Measurements from ENCODE around the gene KCNA3. TPM values are rescaled to one million over a fixed set of nuclear protein-coding genes. Genes with fewer than 3 reads are reported as not detected.

Gene KCNA3
- polyA plus RNA-seq, 1 of the 3 experiments (the other 2 are of a cell fraction), result not detected

- Histone ChIP-seq H3K27me3 (ENCODE audit: insufficient read depth) (no peaks in the 10 kb centered on the region), H3F3A (replicated peaks; ENCODE audit: insufficient read depth) (no peaks in the 10 kb centered on the region), H3K79me2 (ENCODE audit: insufficient read depth) (no peaks in the 10 kb centered on the region), H3K9ac (no peak overlapping the region), H3K9me2 (no peaks in the 10 kb centered on the region), H3K4me3 (ENCODE audit: low read depth in 2 of 2, low read length in 1 of 2) (no peak overlapping the region), H3K4me2 (no peak overlapping the region), H3K36me3 (replicated peaks in 1 of 2; ENCODE audit: control insufficient read depth in 1 of 2, insufficient read depth in 2 of 2, low read length in 1 of 2) (no peaks in the 10 kb centered on the region), H3K4me1 (ENCODE audit: control insufficient read depth in 1 of 2, insufficient read depth in 2 of 2, low read depth in 1 of 2, low read length in 1 of 2) (no peaks in the 10 kb centered on the region), H3K27ac (ENCODE audit: low read depth in 2 of 2, low read length in 1 of 2) (no peak overlapping the region), H3K9me3 (no peaks in the 10 kb centered on the region), H2AFZ (ENCODE audit: low read depth) (no peak overlapping the region), H4K20me1 (ENCODE audit: insufficient read depth) (no peaks in the 10 kb centered on the region)
- no peak for DNase-seq
- 40% methylated on average over 4 of the region's 4 CpGs for WGBS (ENCODE audit: low lambda C conversion rate)
- ChIA-PET CTCF (interaction anchor here (1.0 to 1.4 kb wide), 2 partner anchors 14 to 75 kb away, joined by 3 to 5 read pairs; no protein-coding TSS in a partner anchor), POLR2A (no interaction called here)
- no peak for TF ChIP-seq SIN3A (IDR thresholded peaks at IDR 0.05; ENCODE audit: borderline replicate concordance, low read depth, low read length)
- TF ChIP-seq TCF12 (IDR thresholded peaks at IDR 0.05), result no peak
- TF ChIP-seq CHD2 (IDR thresholded peaks at IDR 0.05; ENCODE audit: low read length, partially characterized antibody), result no peak
- TF ChIP-seq JUND (IDR thresholded peaks at IDR 0.05), result no peak
- no peak for TF ChIP-seq NRF1 (IDR thresholded peaks at IDR 0.05; ENCODE audit: low read depth, low read length)
- no peak for TF ChIP-seq EP300 (IDR thresholded peaks at IDR 0.05; ENCODE audit: borderline replicate concordance in 1 of 2, low read depth in 1 of 2, low read length in 1 of 2)
- TF ChIP-seq, protein P1, sequence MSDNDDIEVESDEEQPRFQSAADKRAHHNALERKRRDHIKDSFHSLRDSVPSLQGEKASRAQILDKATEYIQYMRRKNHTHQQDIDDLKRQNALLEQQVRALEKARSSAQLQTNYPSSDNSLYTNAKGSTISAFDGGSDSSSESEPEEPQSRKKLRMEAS (IDR thresholded peaks at IDR 0.05; ENCODE audit: low read depth), result no peak
- TF ChIP-seq RXRA (IDR thresholded peaks at IDR 0.05; ENCODE audit: borderline replicate concordance, low read depth), result no peak
- no peak for TF ChIP-seq RAD21 (IDR thresholded peaks at IDR 0.05; ENCODE audit: low read length)
- TF ChIP-seq PBX3 (IDR thresholded peaks at IDR 0.05), result no peak
- TF ChIP-seq TEAD4 (IDR thresholded peaks at IDR 0.05; ENCODE audit: borderline replicate concordance, insufficient read depth), result no peak
- TF ChIP-seq MEF2A (IDR thresholded peaks at IDR 0.05; ENCODE audit: borderline replicate concordance, low read depth), result no peak
- TF ChIP-seq, protein P2, sequence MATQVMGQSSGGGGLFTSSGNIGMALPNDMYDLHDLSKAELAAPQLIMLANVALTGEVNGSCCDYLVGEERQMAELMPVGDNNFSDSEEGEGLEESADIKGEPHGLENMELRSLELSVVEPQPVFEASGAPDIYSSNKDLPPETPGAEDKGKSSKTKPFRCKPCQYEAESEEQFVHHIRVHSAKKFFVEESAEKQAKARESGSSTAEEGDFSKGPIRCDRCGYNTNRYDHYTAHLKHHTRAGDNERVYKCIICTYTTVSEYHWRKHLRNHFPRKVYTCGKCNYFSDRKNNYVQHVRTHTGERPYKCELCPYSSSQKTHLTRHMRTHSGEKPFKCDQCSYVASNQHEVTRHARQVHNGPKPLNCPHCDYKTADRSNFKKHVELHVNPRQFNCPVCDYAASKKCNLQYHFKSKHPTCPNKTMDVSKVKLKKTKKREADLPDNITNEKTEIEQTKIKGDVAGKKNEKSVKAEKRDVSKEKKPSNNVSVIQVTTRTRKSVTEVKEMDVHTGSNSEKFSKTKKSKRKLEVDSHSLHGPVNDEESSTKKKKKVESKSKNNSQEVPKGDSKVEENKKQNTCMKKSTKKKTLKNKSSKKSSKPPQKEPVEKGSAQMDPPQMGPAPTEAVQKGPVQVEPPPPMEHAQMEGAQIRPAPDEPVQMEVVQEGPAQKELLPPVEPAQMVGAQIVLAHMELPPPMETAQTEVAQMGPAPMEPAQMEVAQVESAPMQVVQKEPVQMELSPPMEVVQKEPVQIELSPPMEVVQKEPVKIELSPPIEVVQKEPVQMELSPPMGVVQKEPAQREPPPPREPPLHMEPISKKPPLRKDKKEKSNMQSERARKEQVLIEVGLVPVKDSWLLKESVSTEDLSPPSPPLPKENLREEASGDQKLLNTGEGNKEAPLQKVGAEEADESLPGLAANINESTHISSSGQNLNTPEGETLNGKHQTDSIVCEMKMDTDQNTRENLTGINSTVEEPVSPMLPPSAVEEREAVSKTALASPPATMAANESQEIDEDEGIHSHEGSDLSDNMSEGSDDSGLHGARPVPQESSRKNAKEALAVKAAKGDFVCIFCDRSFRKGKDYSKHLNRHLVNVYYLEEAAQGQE (IDR thresholded peaks at IDR 0.05; ENCODE audit: low read depth, low read length), result no peak
- TF ChIP-seq FOXJ3 (CRISPR knock-in tag; IDR thresholded peaks at IDR 0.05), result no peak
- TF ChIP-seq YY1 (IDR thresholded peaks at IDR 0.05; ENCODE audit: low read depth), result no peak
- TF ChIP-seq FOSL2 (IDR thresholded peaks at IDR 0.05; ENCODE audit: borderline replicate concordance, low read depth), result no peak
- no peak for TF ChIP-seq TAF1 (IDR thresholded peaks at IDR 0.05; ENCODE audit: borderline replicate concordance, low read depth, low read length)
- TF ChIP-seq FOXM1 (IDR thresholded peaks at IDR 0.05; ENCODE audit: low read depth), result no peak
Observed at GRCh38 chr1:110690709-110691365, 16.1 kb upstream of the KCNA3 start.

Data from SK-N-SH (cell line).